RPMI8226 (cell line): ENCODE measurements around the gene SPDYE17.
"Not testable (repeated sequence)": the region's sequence is repeated elsewhere in the genome, so short reads cannot be mapped to it uniquely, and the experiment has no call there.

Experiments
- DNase-seq: peaks from one replicate; pipeline ENCODE4 v3.0.0-alpha.2; 2015

The SPDYE17 gene, protein sequence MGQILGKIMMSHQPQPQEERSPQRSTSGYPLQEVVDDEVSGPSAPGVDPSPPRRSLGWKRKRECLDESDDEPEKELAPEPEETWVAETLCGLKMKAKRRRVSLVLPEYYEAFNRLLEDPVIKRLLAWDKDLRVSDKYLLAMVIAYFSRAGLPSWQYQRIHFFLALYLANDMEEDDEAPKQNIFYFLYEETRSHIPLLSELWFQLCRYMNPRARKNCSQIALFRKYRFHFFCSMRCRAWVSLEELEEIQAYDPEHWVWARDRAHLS

DNA sequence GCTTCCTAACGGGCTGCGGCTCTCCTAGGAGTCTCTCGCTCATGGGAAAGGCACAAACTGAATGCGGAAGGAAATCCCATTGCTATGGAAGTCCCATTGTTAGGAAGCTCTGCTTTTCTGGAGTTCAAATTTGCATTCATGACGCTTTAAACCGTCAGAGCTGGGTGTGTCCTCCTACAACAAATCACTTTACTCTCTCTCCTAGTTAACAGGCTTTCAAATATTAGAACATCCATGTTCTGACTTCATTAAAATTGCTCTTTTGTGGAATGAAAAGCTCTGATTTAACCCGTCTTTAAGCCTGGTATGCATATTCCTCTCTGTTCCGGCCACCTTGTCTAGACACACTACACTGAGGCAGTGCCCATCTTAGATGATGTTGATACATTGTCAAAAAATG is at the start of gene SPDYE17:
TSS of gene SPDYE17 (minus strand) at position 101 of the 400 bp plus-strand sequence. CDS start 1,791 bp downstream, outside the sequence.
- DNase-seq: not testable (repeated sequence)

DNA sequence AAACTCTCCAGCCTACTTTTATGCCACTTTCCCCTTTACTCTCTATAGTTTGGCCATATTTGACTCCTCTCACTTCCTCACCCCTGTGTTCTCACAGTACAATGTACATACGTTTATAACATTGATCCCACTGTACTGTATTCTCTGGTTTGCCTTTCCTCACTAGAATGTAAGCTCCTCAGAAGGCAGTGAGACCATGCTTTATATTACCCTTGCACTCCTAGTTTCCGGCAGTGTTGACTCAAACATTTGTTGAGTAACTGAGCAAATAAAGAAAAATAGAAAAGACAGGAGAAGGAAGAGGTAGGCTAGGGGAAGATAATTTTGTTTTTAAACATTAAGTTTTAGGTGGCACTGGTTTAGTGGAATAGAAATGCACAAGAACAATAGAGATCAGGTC is 48.1 kb upstream of the SPDYE17 start:
- not testable (repeated sequence) for DNase-seq

DNA sequence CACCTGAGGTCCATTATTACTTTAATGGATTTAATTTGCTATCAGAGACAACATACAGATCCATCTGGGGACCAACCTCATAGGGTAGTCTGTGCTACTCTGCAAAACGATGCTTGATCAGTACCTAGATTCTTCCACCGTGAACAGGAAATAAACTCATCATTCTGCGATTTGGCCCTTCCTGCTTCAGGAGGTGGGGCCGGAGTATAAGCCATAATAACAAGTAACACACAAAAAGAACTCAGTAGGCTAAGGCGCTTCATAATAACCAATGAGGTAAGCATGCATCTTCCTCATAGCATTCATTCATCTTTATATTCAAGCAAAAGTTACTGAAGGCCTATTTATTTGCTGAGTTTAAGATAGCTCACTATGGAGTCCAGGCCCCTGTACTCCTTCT is 47.5 kb upstream of the SPDYE17 start:
- not testable (repeated sequence) for DNase-seq

DNA sequence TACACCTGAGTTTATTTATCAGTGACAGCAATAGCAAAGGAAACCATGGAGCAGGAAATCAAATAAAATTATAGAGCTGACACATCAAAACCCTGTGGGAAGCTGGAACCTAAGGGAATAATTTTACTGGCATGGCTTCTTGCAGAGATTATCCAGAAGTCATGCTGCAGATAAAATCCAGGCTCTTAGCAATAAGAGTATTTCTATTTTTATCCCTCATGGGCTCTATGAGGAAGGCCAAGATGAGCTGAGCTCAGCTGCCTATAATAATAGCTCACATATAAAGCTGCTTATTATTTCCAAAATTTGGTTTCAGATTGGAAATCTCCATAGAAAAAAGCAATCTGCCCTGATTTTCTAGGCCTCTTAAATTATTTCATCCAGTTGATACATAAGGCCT is 47.0 kb upstream of the SPDYE17 start:
- not testable (repeated sequence) for DNase-seq

DNA sequence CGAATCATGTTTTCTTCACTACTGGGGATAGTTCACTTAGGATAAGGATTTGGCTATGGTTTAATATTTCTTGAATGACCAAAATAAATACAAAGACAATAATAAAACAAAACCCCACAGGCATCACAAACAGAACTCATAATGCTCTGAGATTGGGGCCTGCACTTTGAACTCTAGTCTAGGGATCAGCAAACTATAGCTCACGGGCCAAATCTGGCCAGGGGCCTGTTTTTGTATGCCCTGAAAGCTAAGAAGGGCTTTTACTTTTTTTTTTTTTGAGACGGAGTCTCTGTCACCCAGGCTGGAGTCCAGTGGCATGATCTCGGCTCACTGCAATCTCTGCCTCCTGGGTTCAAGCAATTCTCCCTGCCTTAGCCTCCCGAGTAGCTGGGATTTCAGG is 44.9 kb upstream of the SPDYE17 start:
- DNase-seq: not testable (repeated sequence)

DNA sequence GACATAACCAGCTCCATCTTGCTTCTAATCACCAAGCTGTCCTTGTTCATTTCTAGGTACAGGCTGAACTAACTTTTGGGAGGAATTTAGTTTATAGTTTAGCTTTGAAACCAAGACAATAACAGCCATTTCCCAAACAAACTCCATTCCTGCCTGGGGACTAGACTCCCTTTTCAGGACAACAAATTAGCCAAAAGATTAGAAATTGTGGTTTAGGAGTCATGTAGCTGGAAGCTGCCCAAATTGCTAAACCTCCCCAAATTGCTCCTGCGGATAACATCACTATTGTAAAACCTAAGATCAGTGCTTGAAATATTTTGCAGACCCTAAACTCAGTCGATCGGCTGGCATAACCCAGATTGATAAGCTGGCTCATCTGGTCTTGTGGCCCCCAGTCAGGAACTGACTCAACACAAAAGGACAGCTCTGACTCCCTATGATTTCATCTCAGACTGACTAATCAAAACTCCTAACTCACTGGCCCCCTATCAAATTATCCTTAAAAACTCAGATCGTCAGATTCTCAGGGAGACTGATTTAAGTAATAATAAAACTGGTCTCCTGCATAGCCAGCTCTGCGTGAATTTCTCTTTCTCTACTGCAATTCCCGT is 42.7 kb upstream of the SPDYE17 start:
- DNase-seq: not testable (repeated sequence)

DNA sequence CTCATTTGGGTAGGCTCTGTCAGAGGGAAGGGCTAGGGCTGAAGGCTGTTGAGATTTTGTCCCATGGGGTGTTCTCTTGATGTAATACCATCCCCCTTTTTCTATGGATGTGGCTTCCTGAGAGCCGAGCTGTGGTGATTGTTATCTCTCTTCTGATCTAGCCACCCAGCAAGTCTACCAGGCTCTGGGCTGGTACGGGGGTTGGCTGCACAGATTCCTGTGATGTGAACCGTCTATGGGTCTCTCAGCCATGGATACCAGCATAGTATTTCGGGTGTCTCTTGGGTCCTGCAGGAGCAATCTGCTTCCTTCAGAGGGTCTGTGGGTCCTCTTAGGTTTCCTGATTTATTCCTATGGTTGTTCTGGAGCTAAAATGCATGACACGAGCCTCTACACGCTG is 38.9 kb upstream of the SPDYE17 start:
- DNase-seq: not testable (repeated sequence)

DNA sequence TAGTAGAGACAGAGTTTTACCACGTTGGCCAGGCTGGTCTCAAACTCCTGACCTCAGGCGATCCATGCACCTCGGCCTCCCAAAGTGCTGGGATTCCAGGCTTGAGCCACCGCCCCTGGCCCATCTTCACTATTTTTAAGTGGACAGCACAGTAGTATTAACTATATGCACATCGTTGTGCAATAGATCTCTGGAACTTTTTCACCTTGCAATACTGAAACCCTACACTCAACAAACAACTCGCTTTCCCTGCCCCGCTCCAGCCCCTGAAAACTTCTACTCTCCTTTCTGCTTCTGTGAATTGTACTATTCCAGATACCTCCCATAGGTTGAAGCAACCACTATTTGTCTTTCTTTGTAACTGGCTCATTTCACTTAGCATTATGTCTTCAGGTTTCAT is 33.7 kb upstream of the SPDYE17 start:
- DNase-seq: not testable (repeated sequence)

DNA sequence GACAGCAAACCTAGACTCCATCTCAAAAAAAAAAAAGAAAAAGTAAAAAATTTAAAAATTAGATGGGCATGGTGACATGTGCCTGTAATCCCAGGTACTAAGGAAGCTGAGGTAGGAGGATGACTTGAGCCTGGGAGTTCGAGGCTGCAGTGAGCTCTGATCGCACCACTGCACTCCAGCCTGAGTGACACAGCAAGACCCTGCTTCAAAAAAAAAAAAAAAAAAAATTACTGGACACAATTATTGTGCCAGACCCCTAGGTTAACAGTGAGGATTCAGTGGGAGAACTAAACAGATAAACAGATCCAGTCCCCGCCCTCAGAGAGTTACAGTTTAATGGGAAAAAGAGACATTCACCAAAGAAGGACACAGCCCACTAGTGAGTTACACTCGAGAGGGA is 31.6 kb upstream of the SPDYE17 start:
- not testable (repeated sequence) for DNase-seq

DNA sequence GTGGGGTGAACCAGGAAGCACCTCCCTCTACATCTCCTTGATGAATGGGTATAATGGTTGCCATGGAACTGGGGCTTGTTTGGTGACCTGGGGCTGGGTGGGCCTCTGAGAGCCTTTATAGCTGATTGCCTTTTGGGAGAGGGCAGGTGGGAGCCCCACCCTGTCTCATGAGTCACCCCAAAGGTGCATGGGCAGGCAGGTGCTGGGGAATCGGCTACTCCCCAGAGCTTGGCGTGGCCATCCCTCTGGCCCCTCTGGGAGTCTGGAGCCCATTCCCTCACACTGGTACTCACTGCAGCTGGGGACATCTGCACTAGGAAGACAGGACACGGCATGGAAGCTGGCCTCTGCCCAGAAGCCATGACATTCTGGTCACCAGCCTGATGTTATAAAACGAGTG is 30.4 kb upstream of the SPDYE17 start, which contains the start of gene SPDYE18:
TSS of gene SPDYE18 (minus strand) at position 2 of the 400 bp plus-strand sequence. CDS start 2,046 bp downstream, outside the sequence.
- DNase-seq: not testable (repeated sequence)

DNA sequence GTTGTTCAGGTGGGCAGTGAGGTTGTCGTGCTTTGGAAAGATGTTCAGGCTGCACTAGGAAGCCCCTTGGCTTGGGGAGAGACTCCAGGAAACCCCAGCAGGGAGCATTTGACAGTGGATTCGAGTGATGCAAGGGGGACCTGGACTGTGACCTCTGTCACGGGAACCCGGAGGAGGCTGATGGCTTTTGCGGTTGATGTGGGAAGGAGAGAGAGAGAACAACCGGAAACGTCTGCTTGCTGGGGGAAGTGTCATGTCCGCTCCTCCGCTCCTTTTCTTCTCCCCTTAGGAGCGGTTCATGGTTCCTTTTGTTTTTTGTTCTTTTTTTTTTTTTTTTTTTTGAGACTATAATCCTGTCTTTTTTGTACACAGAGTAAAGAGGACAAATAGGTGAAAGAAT is 5.8 kb downstream of the SPDYE17 start:
- not testable (repeated sequence) for DNase-seq

DNA sequence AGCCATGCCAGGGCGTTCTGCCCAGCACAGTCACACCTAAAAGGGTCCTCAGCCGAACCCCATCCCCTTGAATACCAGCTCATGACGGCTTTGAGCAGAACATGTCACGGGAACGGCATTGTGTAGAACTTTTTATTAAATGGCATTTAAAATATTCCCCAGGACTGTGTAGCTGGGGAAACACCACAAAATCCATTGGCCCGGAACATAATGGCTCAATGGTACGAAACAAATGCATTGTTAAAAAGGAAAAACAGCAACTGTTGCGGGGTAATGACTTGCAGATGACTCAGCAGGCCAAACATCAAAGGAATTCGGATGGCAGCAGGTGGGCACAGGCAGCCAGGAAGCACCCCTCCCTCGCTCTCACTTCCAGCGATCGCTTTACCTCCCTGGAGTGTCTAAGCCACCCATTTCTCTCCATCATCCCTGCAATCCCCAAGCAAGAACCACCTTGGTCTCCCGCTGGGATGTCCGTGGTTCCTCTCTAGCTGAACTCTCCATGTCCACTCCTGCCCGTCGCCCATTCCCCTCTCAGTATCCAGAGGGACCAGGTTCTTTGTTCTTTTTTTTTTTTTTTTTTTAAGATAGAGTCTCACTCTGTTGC is 22.0 kb downstream of the SPDYE17 start:
- not testable (repeated sequence) for DNase-seq

DNA sequence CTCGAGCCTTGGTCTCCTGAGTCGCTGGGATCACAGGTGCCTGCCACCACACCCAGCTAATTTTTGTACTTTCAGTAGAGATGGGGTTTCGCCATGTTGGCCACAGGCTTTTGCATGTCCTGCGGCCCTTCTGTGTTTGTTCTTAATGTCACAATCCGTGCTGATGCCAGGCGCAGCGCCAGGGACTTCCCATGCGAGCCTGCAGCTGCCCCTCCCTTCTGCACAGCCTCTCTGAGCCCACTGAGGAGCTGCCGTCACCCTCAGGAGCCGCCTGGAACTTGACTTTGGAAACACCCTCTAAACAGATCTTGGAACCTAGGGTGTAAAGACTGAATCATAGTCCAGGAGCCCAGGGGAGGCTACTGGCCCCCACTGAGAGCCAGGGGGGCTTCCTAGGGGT is 24.2 kb downstream of the SPDYE17 start:
- DNase-seq: not testable (repeated sequence)

DNA sequence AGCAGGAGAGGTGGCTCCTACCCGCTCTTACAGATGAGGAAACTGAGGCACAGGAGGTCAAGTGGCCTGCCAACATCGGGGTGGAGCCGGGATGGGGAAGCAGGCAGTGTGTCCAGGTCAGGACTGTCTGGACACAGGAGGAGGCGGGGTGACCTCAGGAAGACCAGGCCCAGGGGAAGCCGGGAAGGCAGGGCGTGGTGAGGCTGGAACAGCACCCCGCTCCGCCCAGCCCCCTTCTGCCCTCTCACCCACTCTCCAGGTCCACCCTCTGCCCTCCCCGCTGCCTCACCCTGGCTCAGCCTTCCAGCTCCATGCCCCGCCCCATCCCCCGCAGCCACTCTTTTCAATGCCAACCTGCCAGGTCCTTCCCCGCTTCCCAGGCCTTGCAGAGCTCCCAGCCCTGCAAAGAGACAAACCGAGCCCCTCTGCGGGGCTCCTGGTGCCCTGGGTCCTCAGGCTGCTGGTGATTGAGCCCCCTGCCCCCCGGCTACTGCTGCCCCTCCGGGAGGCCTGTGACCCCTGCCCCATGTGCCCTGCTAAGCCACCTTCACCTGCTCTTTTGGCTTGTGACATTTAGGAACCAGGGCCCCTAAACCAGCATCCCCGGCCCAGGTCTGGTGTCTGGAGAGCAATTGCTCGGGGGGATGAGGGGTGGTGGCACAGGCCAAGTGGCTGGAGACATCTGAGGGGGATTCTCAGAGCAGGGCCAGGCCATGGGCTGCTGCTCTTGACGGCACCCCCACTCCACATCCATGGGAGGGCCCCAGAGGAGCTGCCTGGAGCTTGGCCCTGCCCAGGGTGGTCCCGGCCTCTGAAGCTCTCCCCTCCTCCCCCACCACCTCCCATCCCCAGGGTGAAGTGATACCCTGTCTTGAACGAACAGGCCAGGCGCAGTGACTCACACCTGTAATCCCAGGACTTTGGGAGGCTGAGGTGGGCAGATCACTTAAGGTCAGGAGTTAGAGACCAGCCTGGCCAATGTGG is 25.7 kb downstream of the SPDYE17 start:
- not testable (repeated sequence) for DNase-seq

DNA sequence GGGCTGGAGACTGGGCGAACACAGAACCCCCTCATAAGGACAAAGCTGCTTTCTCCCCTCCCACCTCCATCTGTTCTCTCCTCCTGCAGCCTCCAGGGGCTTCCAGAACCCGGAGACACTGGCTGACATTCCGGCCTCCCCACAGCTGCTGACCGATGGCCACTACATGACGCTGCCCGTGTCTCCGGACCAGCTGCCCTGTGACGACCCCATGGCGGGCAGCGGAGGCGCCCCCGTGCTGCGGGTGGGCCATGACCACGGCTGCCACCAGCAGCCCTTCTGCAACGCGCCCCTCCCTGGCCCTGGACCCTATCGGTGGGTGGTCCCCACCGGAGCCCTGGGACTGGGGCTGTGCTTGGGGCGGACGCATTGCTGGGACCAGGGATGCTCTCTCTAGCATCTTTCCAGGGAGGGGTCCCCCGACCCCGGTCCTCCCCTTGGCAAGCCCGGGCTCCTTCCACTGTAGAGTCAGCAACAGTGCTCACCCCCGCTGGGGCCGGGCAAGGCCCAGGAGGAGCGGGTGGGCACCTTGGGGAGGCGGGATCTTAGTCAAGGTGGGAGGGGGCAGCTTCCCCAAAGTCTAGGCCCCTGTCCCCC is 26.6 kb downstream of the SPDYE17 start:
- DNase-seq: not testable (repeated sequence)

DNA sequence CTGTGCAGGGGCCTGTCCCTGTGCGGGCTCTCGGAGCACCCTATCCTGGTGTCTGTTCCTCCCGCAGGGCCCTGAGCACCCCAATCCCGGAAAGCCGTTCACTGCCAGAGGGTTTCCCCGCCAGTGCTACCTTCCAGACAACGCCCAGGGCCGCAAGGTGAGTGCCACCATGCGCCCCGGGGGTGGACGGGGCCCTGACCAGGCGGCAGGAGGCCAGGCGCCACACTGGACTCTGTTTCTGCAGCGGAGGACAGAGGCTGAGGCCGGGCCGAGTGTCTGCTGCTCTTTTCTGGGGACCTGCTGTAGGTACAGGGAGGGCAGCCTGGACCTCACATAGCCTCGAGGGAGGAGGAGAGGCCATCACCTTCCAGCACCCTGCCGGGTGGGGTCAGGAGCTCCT is 28.0 kb downstream of the SPDYE17 start:
- not testable (repeated sequence) for DNase-seq

DNA sequence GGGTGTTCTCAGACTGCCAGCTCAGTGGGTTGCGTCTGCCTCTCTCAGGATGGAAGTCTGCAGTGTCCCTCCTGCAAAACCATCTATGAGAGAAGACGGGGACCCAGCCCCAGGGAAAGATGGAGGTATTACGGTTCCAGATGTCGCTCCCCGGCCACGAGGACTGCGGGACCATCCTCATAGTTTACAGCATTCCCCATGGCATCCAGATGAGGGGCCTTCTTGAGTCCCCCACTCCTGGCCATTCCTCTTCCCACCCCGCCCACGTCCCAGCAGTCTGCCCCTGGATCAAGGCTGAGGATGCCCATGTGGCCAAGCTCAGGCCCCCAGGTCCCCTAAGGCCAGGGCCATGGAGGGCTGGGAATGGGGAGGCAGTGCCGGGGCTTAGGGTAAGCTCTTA is 28.9 kb downstream of the SPDYE17 start:
- not testable (repeated sequence) for DNase-seq

DNA sequence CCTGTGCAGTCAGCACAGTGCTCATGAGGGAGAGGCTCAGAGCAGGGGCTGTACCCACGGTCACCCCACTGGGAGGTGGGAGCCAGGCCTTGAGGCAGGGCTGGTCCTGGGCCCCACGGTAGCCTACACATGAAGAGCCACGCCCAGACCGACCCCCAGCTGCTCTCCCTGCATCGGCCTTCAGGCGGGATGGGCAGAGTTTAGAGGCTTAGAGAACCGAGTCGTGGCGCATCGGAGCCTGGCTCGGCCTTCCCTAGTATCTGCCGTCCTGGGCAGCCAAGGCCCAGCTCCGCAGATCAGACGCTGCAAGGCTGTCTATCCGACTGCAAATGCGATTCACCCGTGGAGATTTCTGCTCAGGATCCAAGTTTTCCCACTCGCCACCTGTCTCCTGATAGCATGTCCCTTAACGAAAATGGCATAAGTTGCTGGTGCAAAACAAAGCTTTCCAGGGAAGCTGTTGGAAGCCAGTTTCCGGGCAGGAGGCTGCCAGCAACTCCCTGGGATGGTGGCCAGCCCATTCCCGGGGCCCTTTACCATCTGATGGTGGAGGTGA is 29.4 kb downstream of the SPDYE17 start:
- not testable (repeated sequence) for DNase-seq

DNA sequence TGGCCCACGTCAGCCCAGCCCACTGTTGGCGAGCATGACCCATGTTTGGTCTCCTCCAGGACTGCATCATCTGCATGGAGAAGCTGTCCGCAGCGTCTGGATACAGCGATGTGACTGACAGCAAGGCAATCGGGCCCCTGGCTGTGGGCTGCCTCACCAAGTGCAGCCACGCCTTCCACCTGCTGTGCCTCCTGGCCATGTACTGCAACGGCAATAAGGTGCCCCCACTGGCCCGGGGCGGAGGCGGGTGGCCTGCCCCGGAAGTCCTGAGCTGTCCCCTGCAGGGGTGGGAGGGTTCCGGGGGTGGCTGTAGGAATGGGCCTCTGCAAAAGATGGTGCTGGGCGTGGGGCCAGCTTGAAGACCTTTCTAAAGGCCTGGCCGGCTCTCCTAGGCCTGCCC is 30.1 kb downstream of the SPDYE17 start:
- not testable (repeated sequence) for DNase-seq

DNA sequence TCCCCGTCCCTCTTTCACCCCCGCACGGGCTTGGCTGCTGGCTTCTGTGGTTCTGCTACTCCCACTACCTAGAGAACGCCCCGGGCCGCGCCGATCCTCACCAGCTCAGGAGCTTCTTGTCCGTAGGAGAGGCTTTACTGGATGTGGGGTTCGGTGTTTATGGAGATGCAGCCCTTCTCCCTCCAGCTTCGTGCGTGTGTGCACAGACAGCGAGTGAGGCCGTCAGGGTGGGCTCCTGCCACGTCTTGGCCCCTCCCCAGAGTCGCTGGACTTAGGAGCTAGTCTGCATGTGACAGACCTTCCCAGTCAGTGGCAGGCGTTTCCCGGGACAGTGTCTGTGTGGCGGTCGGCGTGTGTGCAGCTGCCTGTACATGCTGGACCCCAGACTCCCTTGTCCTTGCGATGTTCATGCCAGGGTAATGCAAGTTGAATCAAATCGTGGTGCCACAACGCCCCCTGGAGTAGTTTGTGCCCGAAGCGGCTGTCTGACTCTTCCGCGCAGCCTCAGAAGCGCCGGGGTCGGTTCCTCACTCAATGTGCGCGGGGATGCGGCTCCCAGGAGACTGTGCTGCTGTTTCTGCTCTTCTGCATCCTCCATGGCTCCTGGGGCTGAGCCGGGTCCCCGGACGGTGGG is 32.6 kb downstream of the SPDYE17 start:
- DNase-seq: not testable (repeated sequence)

DNA sequence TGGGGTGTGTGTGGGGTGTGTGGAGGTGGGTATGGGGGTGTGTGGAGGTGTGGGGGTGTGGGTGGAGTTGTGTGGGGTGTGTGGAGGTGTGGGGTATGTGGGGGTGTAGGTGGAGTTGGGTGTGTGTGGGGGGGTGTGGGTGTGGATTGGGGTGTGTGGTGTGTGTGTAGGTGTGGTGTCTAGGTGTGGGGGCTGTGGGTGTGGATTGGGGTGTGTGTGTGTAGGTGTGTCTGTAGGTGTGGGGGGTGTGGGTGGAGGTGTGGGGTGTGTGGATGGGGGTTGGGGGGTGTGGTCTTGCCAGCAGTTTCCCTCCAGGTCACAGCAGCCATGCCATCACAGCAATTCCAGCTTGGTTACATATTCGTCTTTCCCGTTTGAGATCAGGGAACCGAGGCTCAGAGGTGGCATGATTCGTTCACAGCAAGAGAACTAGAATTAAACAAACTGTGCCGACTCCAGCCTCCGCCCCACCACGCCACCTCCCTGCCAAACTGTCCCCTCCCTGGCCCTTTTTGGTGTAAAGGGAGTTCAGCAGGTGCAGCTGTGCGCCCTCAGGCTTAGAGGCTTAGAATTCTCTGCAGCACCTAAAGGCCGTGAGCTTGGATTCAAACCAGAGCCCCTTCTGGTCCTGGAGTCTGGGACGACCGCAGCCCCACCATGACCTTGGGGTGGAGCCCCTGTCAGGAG is 33.3 kb downstream of the SPDYE17 start:
- not testable (repeated sequence) for DNase-seq
